IMR-90 (cell line): ENCODE measurements around the gene GABBR2. TPM values are rescaled to one million over a fixed set of nuclear protein-coding genes. Genes with fewer than 3 reads are reported as not detected.

Source experiments
- ATAC-seq: fragments of 200-7000 bp; cut with Tn5 transposase; 2 replicates; pipeline ENCODE4 v1.9.1; 2020; ENCODE audit warnings: low read depth, mild to moderate bottlenecking, moderate library complexity
- BruUV-seq: library from RNA; stranded (reverse); fragments of 400-500 nt; replicated peaks from 2 replicates; lab custom pipeline; 2021; lab: Mats Ljungman, UMichigan
- CTCF ChIA-PET: fragments of 300-600 bp; formaldehyde crosslinking; extraction: SDS; loops from one replicate; lab custom pipeline; 2021; ENCODE audit warnings: antibody characterized with exemption; lab: Yijun Ruan, JAX
- POLR2A ChIA-PET: fragments of 300-600 bp; sonication (Branson Sonifier 250); formaldehyde crosslinking; loops from one replicate; lab custom pipeline; 2022; ENCODE audit warnings: antibody characterized with exemption; ENCODE audit not compliant: unreplicated experiment; lab: Charles Lee
- DNase-seq: peaks from one replicate; pipeline ENCODE4 v3.0.0; 2013
- H2AFZ ChIP-seq: replicated peaks from 2 replicates; pipeline ENCODE3; 2013; ENCODE audit warnings: low read length, mild to moderate bottlenecking; ENCODE audit not compliant: poor library complexity
- H2AK5ac ChIP-seq: 2 replicates; pipeline ENCODE4 v1.6.1; 2013; ENCODE audit warnings: low read depth, low read length, inconsistent platforms
- H2AK9ac ChIP-seq: replicated peaks from 2 replicates; pipeline ENCODE3; 2013; ENCODE audit warnings: mild to moderate bottlenecking, low read depth, low read length, moderate library complexity; ENCODE audit not compliant: poor library complexity
- H2BK120ac ChIP-seq: 2 replicates; pipeline ENCODE4 v1.6.1; 2013; ENCODE audit warnings: low read depth, low read length, inconsistent platforms
- H2BK15ac ChIP-seq: 3 replicates; pipeline ENCODE4 v1.6.1; 2013; ENCODE audit warnings: low read depth, low read length, inconsistent platforms
- H2BK20ac ChIP-seq: 2 replicates; pipeline ENCODE4 v1.6.1; 2013; ENCODE audit warnings: low read depth, mild to moderate bottlenecking, inconsistent platforms, low read length, moderate library complexity
- H2BK5ac ChIP-seq: 2 replicates; pipeline ENCODE4 v1.6.1; 2013; ENCODE audit warnings: mild to moderate bottlenecking, low read depth, low read length, inconsistent platforms; ENCODE audit not compliant: poor library complexity, severe bottlenecking
- H3K14ac ChIP-seq: replicated peaks from 2 replicates; pipeline ENCODE4 v1.6.1; 2013; ENCODE audit warnings: low read depth, low read length, inconsistent platforms
- H3K18ac ChIP-seq: 2 replicates; pipeline ENCODE4 v1.6.1; 2013; ENCODE audit warnings: low read depth, low read length, control low read depth
- H3K23ac ChIP-seq: 2 replicates; pipeline ENCODE4 v1.6.1; 2013; ENCODE audit warnings: low read depth, low read length, inconsistent platforms
- H3K27ac ChIP-seq: 2 replicates; pipeline ENCODE4 v1.5.1; 2013; ENCODE audit warnings: mild to moderate bottlenecking, control low read depth, low read length; ENCODE audit not compliant: insufficient read depth
- H3K27me3 ChIP-seq: 2 replicates; pipeline ENCODE4 v1.6.1; 2013; ENCODE audit warnings: low read length; ENCODE audit not compliant: control insufficient read depth, insufficient read depth
- H3K36me3 ChIP-seq: 2 replicates; pipeline ENCODE4 v1.6.1; 2013; ENCODE audit warnings: low read length, mixed read lengths; ENCODE audit not compliant: control insufficient read depth, insufficient read depth
- H3K4ac ChIP-seq: 2 replicates; pipeline ENCODE4 v1.6.1; 2013; ENCODE audit warnings: low read depth, low read length, inconsistent platforms
- H3K4me1 ChIP-seq: 2 replicates; pipeline ENCODE4 v1.6.1; 2013; ENCODE audit warnings: low read length, mixed read lengths; ENCODE audit not compliant: control insufficient read depth, insufficient read depth
- H3K4me2 ChIP-seq: 2 replicates; pipeline ENCODE4 v1.6.1; 2013; ENCODE audit warnings: low read depth, mild to moderate bottlenecking, control low read depth, low read length, moderate library complexity
- H3K4me3 ChIP-seq: 2 replicates; pipeline ENCODE4 v1.5.1; 2013; ENCODE audit warnings: low read depth, mild to moderate bottlenecking, control low read depth, low read length, moderate library complexity; ENCODE audit not compliant: insufficient read depth
- H3K56ac ChIP-seq: 2 replicates; pipeline ENCODE4 v1.6.1; 2013; ENCODE audit warnings: low read length, inconsistent platforms; ENCODE audit not compliant: insufficient read depth; ENCODE audit errors: extremely low read depth
- H3K79me1 ChIP-seq, 2 experiments: 2 replicates each; pipeline ENCODE4 v1.6.1; 2013; ENCODE audit warnings: low read length in 2 of 2, inconsistent platforms in 1 of 2, low read depth in 1 of 2
- H3K9ac ChIP-seq: 2 replicates; pipeline ENCODE4 v1.6.1; 2013; ENCODE audit warnings: low read depth, low read length, control low read depth
- H3K9me1 ChIP-seq: 2 replicates; pipeline ENCODE4 v1.6.1; 2013; ENCODE audit warnings: low read length, inconsistent platforms; ENCODE audit not compliant: insufficient read depth
- H3K9me3 ChIP-seq: 2 replicates; pipeline ENCODE4 v1.6.1; 2013; ENCODE audit warnings: low read length; ENCODE audit not compliant: control insufficient read depth, insufficient read depth
- H4K20me1 ChIP-seq: 2 replicates; pipeline ENCODE4 v1.6.1; 2013; ENCODE audit warnings: low read length, inconsistent platforms; ENCODE audit not compliant: insufficient read depth
- H4K5ac ChIP-seq: 2 replicates; pipeline ENCODE4 v1.6.1; 2013; ENCODE audit warnings: mild to moderate bottlenecking, low read depth, low read length, control low read depth
- H4K8ac ChIP-seq, 2 experiments: 2 replicates each; pipeline ENCODE4 v1.6.1; 2013; ENCODE audit warnings: low read depth in 2 of 2, low read length in 2 of 2, control low read depth in 1 of 2, inconsistent platforms in 1 of 2
- H4K91ac ChIP-seq: 2 replicates; pipeline ENCODE4 v1.6.1; 2013; ENCODE audit warnings: low read depth, low read length, inconsistent platforms; ENCODE audit not compliant: insufficient read depth
- BHLHE40 ChIP-seq: fragments of 150-350 bp; IDR thresholded peaks from 2 replicates; pipeline ENCODE4 v1.6.1; 2016; ENCODE audit warnings: mild to moderate bottlenecking, low read depth, low read length
- CEBPB ChIP-seq: IDR thresholded peaks from 2 replicates; pipeline ENCODE4 v1.6.1; 2012; ENCODE audit warnings: low read depth, low read length, improper control_type of control experiment
- CHD1 ChIP-seq: IDR thresholded peaks from 2 replicates; pipeline ENCODE4 v1.6.1; 2012; ENCODE audit warnings: low read depth, low read length, improper control_type of control experiment
- FOS ChIP-seq: fragments of 150-350 bp; IDR thresholded peaks from 2 replicates; pipeline ENCODE4 v1.6.1; 2016; ENCODE audit warnings: low read depth, low read length
- MAZ ChIP-seq: IDR thresholded peaks from 2 replicates; pipeline ENCODE4 v1.6.1; 2012; ENCODE audit warnings: low read depth, mild to moderate bottlenecking, low read length, improper control_type of control experiment, moderate library complexity, borderline replicate concordance
- POLR2A ChIP-seq: IDR thresholded peaks from 2 replicates; pipeline ENCODE4 v1.6.1; 2012; ENCODE audit warnings: mild to moderate bottlenecking, low read depth, low read length
- RAD21 ChIP-seq: IDR thresholded peaks from 2 replicates; pipeline ENCODE4 v1.6.1; 2012; ENCODE audit warnings: low read length, improper control_type of control experiment
- RFX5 ChIP-seq: IDR thresholded peaks from 2 replicates; pipeline ENCODE4 v1.8.0; 2012; ENCODE audit warnings: low read depth, mild to moderate bottlenecking, low read length, moderate library complexity
- SMC3 ChIP-seq: fragments of 150-350 bp; IDR thresholded peaks from 2 replicates; pipeline ENCODE4 v1.6.1; 2016; ENCODE audit warnings: low read depth, mild to moderate bottlenecking, antibody characterized with exemption, low read length, moderate library complexity
- WGBS, 2 experiments: methylation state at CpG; one replicate each; pipeline versions ENCODE4 v1.1.5 to v1.1.7; 2013; ENCODE audit warnings: missing lambda C conversion rate in 2 of 2; ENCODE audit not compliant: insufficient read length in 1 of 2; ENCODE audit errors: extremely low coverage in 2 of 2; 5-methylcytosine and 5-hydroxymethylcytosine counted together
- dilution Hi-C: fragments of 300-500 bp; cut with HindIII; formaldehyde crosslinking; loops from one replicate; pipeline ENCODE4 v1.14.3; 2018; ENCODE audit warnings: low sequenced_read_pairs; ENCODE audit not compliant: unreplicated experiment
- in situ Hi-C: fragments of 300-500 bp; cut with MboI; formaldehyde crosslinking; loops from 3 replicates; pipeline ENCODE4 v1.14.3; 2019; ENCODE audit warnings: low sequenced_read_pairs, inconsistent platforms, mixed read lengths
- intact Hi-C: fragments of 100-400 bp; cut with micrococcal nuclease; formaldehyde crosslinking; loops from 2 replicates; pipeline ENCODE4 v1.10.0; 2022
- polyA plus RNA-seq, 3 experiments: library from polyadenylated mRNA; depleted of rRNA; stranded (reverse); fragments of >200 nt; gene quantifications; 2 replicates each; pipeline ENCODE4 v1.2.3, GENCODE V29; 2012; ENCODE audit warnings: low replicate concordance in 1 of 3
- total RNA-seq: library from RNA; depleted of rRNA; stranded (reverse); fragments of >200 nt; gene quantifications from 2 replicates; pipeline ENCODE4 v1.2.3, GENCODE V29; 2012
- TF ChIP-seq, protein P1 (sequence below): fragments of 150-350 bp; IDR thresholded peaks from 2 replicates; pipeline ENCODE4 v1.6.1; 2017; ENCODE audit warnings: mild to moderate bottlenecking, antibody characterized with exemption, low read length, low read depth
- TF ChIP-seq, protein P2 (sequence below): fragments of 150-350 bp; IDR thresholded peaks from 2 replicates; pipeline ENCODE4 v1.6.1; 2016; ENCODE audit warnings: low read depth, mild to moderate bottlenecking, low read length, moderate library complexity, borderline replicate concordance
- TF ChIP-seq, protein P3 (sequence below): conservative IDR thresholded peaks from 2 replicates; pipeline ENCODE4 v1.5.1; 2012; ENCODE audit warnings: mild to moderate bottlenecking, low read depth, low read length, improper control_type of control experiment

Gene GABBR2
- total and polyA plus RNA-seq, 2 of the 4 experiments (the other 2 are of a cell fraction), result 14.2 to 20.3 TPM

DNA sequence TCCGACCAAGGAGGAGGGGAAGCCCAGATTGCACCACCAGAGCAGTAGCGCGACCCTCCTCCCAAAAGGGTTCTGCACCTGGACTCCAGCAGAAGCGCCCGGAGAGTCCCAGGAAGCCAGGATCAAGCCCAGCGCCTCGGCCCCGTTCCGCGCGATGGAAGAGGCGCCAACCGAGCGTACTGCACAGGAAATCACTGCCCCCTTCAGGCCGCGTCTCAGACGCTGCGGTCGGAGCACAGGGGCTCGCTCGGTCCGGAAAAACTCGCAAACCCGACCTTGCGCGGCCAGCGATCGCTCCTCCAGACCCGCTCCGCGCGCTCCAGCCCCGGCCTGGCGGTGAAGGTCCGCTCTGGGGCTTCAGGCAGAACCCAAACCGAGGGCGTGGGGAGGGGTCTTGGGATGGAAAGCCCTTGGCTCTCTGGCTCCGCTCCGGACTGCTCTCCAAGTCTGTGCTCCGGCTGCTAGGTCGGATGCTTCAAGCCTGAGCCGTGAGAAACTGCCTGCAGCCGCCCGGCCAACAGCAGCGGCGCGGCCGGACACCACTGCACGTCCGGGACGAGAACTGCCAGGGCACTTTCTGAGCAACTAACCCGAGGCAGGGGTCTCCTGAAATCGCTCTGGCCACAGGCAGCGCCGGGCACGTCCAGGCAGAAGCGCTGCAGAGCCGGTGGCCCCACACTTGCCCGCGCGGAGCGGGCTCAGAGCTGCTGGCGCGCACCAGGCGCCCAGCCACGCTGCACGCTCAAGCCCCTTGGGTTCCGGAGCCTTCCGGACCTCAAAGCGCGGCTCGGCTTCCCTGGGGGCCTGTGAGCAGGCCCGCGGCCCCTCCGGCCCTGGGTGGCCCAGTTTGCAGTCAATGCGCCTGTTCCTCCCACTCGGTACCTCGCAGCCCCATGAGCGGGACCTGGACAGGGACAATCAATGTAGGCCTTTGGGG is 1.3 kb downstream of the GABBR2 start:
- peak overlapping the region; percentile 54; the same call in 1 of the 2 replicates for H3K4ac ChIP-seq
- no peak overlapping the region for H3K23ac ChIP-seq
- POLR2A ChIA-PET, result no interaction called here
- H2AK9ac ChIP-seq, result peak overlapping the region; percentile 47
- dilution Hi-C loops, result no loop called here
- peak overlapping the region; percentile 45 for H3K4me3 ChIP-seq
- H3K36me3 ChIP-seq, result no peaks in the 10 kb centered on the region
- 2% methylated on average over 41 of the region's 79 CpGs; no CpG with 5 or more reads in 1 of the 2 experiments for WGBS, 2 experiments
- no peak overlapping the region for H3K56ac ChIP-seq
- H2BK5ac ChIP-seq, result peak overlapping the region; percentile 64
- no TSS peak for BruUV-seq
- H4K8ac ChIP-seq, result peak overlapping the region; percentile 21 to 34; a peak in 3 of 4 replicates
- intact Hi-C loops, result loop anchor here (1.0 to 10.0 kb wide), 8 partner anchors 67 to 785 kb away; partner anchors contain the start of gene TRMO
- peak overlapping the region; percentile 85 for H2AFZ ChIP-seq
- H3K9me1 ChIP-seq, result peaks cover 4% of the 10 kb centered on the region; the same call in 1 of the 2 replicates
- peak overlapping the region; percentile 20; the same call in 1 of the 2 replicates for H3K14ac ChIP-seq
- H3K27ac ChIP-seq, result peak overlapping the region; percentile 50
- CTCF ChIA-PET, result interaction anchor here (0.6 to 1.6 kb wide), 3 partner anchors 364 to 392 kb away, joined by 4 to 6 read pairs (median 4); no protein-coding TSS in a partner anchor
- H4K91ac ChIP-seq, result peak overlapping the region; percentile 56; the same call in 1 of the 2 replicates
- ATAC-seq (peak; percentile 86), DNase-seq (peak; percentile 85)
- H3K18ac ChIP-seq, result 0 out of 2 replicates have a peak overlapping the region, but pooled peaks have one; percentile 1
- H3K79me1 ChIP-seq, result peaks cover 9 to 26% of the 10 kb centered on the region in 2 experiments; a peak in 3 of 4 replicates
- H2BK15ac ChIP-seq, result 0 out of 3 replicates have a peak overlapping the region, but pooled peaks have one; percentile 10
- in situ Hi-C loops, result loop anchor here (5.0 kb wide), 1 partner anchor 390 kb away; no protein-coding TSS in a partner anchor
- peak overlapping the region; percentile 76 for H3K4me2 ChIP-seq
- peak overlapping the region; percentile 59 for H3K9ac ChIP-seq
- peaks cover 5% of the 10 kb centered on the region for H3K4me1 ChIP-seq
- peak overlapping the region; percentile 32; the same call in 1 of the 2 replicates for H2BK20ac ChIP-seq
- H4K20me1 ChIP-seq, result peaks cover 15% of the 10 kb centered on the region
- H3K9me3 ChIP-seq, result no peaks in the 10 kb centered on the region
- H3K27me3 ChIP-seq, result peaks cover 10% of the 10 kb centered on the region
- H4K5ac ChIP-seq, result no peak overlapping the region
- peak overlapping the region; percentile 6; the same call in 1 of the 2 replicates for H2AK5ac ChIP-seq
- H2BK120ac ChIP-seq, result peak overlapping the region; percentile 50; the same call in 1 of the 2 replicates
- TF ChIP-seq, protein P1, sequence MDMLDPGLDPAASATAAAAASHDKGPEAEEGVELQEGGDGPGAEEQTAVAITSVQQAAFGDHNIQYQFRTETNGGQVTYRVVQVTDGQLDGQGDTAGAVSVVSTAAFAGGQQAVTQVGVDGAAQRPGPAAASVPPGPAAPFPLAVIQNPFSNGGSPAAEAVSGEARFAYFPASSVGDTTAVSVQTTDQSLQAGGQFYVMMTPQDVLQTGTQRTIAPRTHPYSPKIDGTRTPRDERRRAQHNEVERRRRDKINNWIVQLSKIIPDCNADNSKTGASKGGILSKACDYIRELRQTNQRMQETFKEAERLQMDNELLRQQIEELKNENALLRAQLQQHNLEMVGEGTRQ, result no peak
- TF ChIP-seq FOS (no peak), POLR2A (no peak), MAZ (peak; percentile 40; the same call in 1 of the 2 replicates), SMC3 (peak; percentile 81), BHLHE40 (no peak), CEBPB (no peak), RFX5 (no peak), RAD21 (peak; percentile 89), CHD1 (no peak)
- TF ChIP-seq, protein P2, sequence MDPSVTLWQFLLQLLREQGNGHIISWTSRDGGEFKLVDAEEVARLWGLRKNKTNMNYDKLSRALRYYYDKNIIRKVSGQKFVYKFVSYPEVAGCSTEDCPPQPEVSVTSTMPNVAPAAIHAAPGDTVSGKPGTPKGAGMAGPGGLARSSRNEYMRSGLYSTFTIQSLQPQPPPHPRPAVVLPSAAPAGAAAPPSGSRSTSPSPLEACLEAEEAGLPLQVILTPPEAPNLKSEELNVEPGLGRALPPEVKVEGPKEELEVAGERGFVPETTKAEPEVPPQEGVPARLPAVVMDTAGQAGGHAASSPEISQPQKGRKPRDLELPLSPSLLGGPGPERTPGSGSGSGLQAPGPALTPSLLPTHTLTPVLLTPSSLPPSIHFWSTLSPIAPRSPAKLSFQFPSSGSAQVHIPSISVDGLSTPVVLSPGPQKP, result no peak
- TF ChIP-seq, protein P3, sequence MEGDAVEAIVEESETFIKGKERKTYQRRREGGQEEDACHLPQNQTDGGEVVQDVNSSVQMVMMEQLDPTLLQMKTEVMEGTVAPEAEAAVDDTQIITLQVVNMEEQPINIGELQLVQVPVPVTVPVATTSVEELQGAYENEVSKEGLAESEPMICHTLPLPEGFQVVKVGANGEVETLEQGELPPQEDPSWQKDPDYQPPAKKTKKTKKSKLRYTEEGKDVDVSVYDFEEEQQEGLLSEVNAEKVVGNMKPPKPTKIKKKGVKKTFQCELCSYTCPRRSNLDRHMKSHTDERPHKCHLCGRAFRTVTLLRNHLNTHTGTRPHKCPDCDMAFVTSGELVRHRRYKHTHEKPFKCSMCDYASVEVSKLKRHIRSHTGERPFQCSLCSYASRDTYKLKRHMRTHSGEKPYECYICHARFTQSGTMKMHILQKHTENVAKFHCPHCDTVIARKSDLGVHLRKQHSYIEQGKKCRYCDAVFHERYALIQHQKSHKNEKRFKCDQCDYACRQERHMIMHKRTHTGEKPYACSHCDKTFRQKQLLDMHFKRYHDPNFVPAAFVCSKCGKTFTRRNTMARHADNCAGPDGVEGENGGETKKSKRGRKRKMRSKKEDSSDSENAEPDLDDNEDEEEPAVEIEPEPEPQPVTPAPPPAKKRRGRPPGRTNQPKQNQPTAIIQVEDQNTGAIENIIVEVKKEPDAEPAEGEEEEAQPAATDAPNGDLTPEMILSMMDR, result peak; percentile 79
